ENCODE measurements around the gene B4GALT6.

The B4GALT6 gene

DNA sequence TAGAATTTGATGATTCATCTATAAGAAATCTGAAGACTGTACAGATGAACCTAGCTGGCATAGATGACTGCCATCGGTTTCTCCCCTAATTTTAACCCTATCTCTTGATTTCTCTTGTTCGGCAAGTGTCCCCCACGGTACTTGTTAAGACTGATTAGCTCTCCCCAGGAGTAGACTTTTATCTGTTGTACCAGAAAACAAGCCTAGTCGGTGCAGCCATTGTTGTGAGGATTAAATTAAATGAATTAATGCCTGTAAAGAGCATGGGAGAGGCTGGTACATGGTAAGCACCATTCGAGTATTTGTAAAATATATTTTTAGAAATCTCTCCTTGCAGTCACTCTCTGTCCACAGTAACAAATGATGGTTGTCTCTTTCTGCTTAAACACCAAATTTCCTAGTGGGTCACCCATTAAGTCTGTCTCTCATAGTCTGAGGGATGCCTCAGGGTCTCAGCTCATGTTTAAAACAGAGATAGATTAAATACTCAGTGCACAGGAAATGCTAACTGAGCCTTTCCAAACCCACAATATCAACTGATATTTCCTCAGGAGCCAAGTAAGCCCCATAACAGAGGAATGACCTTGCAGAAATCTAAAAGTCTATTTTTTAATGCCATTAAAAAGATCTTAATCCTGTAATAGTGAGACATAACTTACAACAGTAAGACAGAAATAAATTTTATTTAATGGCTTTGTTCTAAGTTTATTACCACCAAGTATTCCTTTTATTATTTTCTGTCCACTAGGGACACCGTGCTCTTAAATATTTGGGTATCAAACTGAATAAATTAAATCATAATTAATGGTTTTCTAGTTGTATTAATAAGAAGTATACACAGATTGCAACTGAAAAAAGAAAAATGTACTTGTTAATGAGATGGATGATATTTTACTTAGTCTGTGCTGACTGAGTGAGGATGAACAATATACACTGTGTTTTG lies 2.9 kb upstream of the B4GALT6 start:
- DNase-seq = no peak

DNA sequence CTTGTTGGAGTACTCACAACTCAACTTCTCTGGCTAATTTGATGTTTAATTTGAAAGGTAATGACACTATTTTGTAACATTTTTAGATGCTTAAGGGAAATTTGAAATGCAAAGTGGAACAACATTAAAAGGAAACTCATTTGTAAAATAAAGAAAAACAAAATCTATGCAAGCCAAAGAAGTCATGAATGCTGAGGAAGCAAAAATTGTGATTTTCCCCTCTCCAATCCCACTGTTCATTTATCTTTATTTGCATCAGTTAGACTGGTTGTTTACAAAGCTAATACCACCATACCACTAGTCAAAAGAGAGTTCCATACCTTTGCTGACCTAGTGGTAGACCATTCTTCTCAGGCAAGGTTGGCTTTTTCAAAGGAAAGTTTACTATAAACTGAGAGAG lies 2.2 kb upstream of the B4GALT6 start:
- no peak for DNase-seq

DNA sequence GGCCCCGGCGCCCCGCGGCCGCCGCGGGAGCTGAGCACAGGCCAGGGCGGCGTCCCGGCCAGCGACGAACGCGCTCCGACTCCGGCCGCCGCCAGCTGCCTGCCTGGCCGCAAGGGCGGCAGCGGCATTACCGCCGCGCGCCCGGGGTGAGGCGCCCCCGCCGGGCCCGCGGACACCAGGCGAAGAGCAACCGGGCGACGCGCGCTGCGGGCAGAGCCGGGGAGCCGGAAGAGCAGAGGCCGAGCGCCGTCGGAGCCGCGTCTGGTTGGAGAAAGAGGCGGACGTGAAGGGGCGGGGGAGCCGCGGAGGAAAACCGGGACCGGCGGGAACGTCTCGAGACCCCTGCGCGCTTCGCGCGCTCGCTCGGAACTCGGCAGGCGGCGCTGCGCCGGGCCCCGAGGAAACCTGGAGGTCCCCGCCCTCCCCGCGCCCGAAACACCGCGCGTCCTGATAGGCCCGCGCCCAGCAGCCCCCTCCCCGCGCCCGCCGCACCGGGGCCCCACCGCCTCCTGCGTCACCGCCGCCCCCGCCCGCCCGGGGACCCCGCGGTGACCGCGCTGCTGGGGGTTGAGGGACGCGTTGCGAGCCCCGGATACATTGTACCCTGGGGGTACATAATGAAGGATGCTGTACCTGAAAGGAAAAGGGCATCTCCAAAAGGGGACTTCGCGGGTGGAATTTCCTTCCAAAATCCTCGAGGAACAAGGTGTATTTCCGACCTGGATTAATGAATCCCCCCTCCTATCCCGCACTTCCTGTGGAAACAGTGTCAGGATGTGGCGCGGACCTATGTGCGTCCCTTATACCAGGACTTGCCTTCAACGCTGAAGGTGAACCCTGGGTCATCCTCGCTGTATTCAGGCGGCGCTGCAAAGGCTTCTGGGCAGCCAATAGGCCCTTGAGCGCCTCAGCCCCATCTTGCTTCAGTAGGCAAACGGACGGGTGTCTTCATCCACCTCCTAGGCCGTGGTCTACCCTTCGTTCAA lies 1.0 kb upstream of the B4GALT6 start:
- DNase-seq = peak; percentile 63

DNA sequence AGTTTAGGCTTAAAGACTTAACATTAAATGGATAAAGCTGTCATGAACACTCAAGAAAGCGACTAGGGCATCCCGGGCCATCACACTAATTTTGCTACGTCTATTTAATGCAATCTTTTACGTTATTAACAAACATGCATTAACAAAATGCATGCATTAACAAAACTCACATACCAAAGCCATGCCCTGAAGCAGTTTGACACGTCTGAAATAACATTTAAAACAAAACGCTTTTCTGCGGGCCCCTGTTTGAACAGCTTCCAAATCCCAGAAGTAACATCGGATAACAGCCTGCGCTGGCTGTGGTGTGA lies 458 bp downstream of the B4GALT6 start:
- DNase-seq = no peak

DNA sequence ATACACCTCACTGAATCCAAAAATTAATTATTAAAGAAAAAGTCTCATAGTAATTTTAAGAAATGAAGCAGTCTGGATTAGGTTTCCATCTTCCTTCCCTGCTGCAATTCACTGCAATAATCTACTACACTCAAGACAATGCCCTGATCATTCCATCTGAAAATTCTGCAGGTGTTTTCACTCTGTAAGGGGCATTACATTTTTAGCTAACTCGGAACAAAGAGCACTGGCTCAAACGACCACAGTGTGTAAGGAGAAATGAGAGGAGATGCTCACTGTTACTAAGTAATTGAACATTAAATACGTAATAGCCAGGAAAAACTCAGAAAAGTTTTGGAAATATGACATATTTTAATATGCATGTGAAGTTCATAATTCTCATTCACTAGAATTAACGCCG lies 1.3 kb downstream of the B4GALT6 start:
- DNase-seq = no peak

DNA sequence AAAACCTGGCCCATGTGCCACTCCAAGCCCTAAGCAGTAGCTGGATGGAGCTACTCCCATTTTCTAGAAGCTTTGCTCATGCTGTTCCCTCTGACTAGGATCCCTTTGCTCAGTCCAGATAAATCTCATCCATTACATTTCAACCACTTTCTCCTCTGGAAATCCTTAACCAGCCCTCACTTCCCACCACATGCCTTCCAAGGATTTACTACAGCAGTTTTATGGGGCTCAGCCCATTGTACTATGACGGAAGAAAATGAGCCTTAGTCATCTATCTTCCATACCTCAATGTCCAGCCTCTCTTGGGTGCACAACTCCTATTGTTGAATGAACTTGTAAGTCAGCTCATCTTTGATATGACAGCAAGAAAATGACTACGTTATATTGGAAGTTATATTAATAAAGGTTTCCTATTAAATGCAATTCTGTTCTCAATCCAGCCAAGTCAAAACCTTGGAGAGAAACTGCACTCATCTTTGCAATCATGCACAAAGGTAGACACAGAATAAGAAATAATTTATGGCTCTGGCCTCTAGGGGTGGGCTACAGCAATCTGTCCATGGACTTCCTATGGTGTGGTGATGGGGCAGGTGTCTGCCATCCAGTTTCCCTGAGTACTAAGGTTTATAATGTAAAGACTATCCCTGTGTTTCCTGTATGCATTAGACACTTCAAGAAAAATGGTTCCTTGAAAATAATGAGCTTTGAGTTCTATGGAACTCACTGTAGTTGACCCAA lies 3.4 kb downstream of the B4GALT6 start:
- no peak for DNase-seq

DNA sequence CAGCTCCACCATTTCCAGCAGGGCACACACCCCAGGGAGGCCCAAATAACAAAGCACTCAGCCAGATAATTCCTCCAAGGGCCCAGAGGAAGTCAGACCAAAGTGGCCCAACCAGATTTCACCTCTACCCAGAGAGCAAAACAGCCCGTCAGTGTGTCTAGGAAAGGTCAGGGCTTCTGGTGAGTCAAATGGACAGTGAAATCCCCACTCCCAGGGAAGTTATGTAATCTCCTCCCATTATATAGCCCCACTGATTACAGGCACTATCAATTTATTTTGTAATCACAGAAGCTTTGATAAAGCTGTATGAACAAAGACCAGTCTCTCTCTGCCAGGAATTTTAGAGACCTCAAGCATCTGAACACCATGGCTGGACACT lies 4.0 kb downstream of the B4GALT6 start:
- DNase-seq = no peak

DNA sequence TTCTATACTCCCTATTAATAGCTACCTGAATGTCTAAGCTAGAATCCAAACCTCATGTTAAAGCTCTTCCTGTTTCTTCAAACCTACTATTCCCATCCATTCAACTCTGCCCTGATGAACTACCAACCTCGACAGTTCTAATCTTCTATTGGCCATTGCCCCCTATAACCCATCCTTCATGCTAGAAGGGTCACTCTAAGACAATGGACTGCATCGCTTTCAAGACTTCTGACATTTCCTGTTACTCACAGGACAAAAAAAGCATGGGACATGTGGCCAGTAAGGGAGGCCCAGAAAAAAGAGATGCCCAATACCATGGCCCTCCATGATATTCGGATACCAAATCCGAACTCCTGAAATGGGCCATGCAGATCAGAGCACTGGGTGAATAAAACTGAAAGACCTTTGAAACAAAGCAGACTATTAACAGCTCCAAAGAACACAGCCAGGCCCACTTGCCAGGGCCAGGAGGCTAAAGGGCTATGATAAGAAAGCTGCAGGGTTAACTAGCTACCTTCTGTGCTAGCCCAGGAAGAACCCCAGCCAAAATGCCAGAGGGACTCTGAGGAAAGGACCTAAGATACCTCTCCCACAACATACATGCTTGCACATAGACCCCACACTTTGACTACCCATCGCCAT lies 4.5 kb downstream of the B4GALT6 start:
- DNase-seq = no peak

DNA sequence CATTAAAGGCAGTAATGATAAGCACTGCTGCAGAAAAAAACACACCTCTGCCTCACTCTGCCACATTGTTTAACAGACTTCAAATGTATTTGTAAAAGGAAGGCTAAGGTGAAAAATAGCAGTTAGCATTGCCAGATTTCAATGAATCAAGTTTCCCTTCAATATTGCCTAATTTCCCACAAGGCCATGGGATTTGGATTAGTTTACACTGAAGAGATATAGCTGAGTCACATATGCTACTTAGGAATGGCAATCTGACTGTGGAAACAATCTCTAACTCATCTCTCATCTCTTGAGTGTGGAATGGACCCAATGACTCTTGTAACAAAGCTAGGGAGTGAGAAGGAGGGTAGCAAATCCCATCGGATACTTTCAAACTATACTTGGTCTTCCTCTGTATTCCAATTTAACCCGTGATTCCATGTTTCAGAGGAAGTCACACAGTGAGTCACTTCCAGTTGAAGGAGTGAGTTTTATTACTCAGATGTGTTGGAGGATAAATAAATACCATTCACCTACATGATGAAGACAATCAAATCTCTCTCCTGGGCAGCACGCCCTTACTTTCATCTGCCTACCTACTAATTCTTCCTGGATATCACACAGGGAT lies 5.1 kb downstream of the B4GALT6 start:
- no peak for DNase-seq

DNA sequence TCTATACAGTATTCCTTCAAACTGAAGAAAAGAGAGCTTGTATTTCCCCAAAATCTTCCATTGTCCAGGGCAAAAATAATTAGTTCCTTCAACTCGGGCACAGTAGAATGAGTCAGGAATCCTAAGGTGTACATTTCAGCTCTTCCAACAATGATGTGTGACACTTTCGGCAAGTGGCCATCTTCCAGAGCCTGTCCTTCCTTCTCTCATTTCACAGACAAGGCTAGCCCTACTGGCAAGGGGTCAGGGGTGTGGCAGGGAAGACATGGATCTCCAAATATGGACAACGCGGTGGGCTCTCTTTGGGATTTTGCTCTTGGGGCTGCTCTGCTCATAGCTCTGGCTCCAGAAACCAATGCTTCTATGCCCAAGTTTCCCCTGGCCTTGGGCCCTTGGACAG lies 6.0 kb downstream of the B4GALT6 start:
- DNase-seq = no peak

DNA sequence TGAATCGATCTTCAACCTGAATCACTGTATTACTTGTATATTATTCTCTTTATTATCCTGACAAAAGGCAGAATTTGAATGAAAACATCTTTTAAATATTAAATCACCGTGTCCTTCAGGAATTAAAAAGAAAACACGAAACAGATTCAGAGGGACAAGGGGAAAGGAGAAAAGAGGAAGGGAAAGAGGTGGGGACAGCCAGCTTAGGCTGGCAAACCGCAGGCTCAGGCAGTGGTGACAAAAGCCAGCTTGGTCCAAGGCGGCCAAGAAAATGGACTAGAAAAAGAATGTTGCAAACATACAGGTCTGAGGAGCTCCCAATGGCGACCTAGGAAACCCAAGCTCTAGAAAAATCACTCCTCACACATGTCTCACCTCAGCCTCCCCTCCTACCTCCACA lies 6.8 kb downstream of the B4GALT6 start:
- DNase-seq = no peak

DNA sequence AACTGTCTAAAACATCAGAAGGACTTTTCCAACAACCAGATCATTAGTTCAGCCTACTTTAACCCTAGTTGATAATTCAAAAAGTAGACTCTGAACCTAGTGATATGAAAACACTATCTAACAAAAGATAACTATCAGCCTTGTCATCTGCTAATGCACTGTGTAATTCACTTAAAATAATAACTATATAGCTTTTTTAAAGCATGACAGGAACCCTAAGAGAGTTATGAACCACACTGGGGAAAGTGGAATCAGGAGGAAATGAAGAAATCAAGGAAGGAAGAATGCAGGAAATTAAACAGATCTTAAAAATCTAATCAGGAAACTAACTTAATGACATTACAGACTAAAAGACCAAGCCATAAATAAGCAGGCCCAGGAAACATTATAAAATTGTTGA lies 9.0 kb downstream of the B4GALT6 start:
- no peak for DNase-seq

DNA sequence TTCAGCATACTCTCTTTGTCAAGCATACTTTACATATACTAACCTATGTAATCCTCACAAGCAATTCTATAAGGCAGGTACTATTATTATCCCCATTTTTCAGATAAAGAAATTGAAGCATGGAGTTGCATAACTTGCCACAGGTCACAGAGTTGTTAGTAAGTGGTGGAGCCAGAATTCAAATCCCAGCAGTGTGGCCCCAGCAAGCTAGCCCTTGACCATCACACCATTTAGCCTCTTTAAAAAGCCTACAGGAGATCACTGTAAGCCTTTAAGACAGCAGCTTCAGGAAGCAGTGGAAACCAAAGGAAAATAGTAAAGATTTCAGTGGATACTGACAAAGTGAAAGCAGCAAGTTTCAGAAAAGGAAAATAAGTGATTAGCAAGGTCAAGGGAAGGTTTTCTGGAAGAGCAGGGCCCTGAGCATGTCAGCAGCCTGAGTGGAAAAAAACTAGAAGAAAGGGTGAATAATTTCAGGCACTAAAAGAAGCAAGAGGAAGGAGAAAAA lies 11.7 kb downstream of the B4GALT6 start:
- DNase-seq = no peak

DNA sequence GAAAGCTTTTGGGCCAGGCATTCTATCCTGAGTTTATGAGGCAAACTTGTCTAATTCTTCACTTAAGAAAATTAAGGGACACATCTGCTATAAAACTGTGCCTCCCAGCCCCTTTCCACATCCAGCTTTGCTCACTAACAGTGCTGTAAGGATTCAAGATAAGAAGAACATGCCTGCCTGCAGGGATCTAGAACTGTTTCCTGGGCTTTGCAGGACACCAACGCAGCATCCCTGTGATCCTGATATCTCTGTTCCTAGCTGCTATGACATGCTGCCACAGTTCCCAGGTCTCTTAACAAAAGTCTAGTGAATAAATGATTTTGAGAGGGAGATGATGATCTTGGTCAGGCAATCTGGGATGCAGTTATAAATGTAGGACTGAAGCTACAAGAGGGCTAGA lies 12.4 kb downstream of the B4GALT6 start:
- no peak for DNase-seq

DNA sequence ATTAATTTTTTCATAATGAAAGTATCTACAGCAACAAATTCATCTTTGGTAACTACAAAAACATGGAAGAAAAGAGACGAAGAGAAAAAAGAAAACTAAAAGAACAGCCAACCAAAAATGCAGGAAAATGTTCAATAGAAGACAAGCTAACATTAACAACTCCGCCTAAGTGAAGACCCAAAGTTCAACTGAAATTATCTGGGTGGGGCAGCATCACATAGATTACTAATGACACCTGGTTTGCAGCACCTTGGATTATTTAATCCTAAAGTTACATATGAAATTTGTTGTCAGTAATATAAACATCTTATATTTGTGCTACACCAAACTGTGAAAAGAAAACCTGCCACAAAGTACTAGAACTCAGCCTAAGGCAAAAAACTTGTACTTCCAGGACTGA lies 14.8 kb downstream of the B4GALT6 start:
- no peak for DNase-seq

DNA sequence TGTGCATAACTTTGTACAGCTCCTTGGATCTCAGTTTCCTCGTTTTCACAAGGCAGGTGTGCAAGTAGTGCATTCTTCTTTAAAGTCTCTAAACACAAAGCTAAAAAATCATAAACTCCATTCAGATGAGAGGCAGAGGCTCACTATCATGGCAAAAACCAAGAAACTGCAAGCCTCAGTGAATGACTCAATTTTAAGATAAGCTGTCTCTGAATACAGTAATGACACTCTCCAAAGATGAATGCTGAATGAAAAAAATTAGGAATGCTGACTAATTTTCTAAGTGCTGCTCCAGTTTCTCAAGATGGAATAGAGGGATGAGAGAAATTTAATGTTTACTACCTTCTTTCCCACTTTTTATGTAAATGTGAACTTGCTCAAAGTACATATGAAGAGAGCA lies 17.2 kb downstream of the B4GALT6 start:
- no peak for DNase-seq

DNA sequence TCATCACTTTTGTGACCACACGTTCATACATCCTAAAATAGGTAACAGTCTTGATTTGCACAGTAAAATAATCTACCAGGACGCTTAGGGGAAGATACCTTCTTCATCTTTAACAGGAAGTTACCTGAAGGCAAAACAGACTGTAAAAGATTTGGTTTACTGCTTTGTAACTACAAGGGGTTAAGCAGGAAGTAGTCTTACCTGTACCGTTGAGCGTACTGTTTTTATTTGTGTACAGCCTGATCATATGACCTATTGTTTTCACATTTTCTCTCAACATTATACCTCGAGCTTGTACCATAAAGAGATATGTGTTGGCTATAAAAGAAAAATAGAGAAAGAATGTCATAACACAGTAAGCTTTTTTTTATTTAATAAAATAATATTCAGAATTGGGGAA lies 18.3 kb downstream of the B4GALT6 start:
- no peak for DNase-seq

DNA sequence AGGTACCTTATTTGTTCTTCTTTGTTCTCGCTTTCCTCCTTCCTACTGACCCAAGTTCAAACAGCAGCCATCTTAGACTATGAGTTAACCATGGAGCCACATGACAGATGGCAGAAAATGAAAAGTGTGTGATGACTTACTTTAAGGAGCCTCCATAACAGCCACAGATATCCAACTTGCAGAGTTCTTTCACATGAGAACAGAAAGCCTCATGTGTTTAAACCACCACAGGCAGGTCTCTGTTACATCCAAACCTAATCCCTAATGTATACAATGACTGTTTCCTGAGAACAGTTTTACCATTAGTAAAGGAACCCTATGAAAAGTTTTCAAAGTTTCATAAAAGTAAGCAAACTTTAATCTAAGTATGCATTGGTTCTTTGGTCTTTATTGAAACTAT lies 20.3 kb downstream of the B4GALT6 start:
- DNase-seq = no peak

DNA sequence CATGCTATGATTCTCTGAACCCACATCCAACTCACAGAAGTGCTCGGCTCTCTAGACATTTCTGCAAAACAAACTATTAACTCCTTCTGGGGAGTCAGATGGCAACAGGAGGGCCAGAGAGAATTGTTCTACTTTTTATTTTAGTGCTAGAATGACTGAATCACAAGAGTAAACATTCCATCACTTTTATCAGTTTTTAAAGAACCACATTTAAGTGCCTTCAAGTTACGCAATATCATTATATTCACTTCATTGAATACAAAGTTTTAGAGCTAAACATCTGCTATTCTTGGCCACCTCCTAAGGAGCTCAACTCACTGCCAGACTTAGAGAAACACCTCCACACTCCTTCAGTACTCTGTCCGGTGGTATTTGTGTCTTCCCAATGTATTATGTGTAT lies 22.4 kb downstream of the B4GALT6 start:
- no peak for DNase-seq

DNA sequence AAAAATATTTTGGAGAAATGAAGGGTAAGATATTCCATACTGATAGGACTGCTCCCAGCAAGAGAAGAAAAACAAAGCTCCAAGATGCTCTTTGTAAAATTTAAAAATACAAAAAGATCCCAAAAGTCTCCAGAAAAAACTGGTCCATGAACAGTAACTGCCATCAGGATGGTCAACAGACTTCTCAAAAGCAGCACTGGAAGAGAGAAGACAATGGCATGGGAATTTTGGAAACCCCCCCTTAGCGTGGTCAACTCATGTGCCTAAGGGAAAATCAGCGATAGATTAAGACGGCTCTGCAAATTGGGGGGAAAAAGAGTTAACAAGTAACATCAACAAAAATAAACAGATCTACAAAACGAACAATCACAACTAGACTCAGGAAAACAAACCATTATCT lies 23.6 kb downstream of the B4GALT6 start:
- DNase-seq = no peak

DNA sequence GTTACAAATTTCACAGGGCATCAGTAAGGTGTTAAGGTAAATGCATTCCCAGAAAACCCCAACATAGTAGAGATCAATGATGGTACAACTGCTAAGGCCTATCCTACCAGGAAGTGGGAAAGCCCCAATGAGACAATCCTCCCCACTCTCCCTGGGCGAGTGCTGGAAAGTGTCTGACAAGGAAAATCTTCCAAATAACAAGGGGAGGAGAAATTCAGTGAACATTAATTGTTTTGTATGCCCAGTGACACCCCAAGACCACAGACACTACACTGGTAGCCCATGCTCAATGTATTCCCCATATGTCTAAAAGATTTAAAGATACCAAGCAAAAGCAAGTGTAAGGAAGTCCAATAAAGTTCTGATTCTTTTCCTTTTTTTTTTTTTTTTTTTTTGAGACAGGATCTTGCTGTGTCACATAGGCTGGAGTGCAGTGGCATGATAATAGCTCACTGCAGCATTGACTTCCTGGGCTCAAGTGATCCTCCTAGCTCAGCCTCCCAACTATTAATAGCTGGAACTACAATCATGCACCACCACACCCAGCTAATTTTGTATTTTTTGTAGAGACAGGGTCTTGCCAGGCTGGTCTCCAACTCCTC lies 24.7 kb downstream of the B4GALT6 start:
- no peak for DNase-seq

Data from stimulated activated CD4-positive, alpha-beta T cell treated with anti-CD3 and anti-CD28 coated beads, Interleukin-4, amount 100 ng/mL, for 1 hour (primary cell).